GM12801 (cell line): ENCODE measurements around the gene POFUT2.

Source experiments
- TF ChIP-seq, protein P1 (sequence below): IDR thresholded peaks from one replicate; pipeline ENCODE4 v1.5.1; 2011; ENCODE audit warnings: control low read depth; ENCODE audit not compliant: insufficient read length; ENCODE audit errors: extremely low read depth

POFUT2 gene

DNA sequence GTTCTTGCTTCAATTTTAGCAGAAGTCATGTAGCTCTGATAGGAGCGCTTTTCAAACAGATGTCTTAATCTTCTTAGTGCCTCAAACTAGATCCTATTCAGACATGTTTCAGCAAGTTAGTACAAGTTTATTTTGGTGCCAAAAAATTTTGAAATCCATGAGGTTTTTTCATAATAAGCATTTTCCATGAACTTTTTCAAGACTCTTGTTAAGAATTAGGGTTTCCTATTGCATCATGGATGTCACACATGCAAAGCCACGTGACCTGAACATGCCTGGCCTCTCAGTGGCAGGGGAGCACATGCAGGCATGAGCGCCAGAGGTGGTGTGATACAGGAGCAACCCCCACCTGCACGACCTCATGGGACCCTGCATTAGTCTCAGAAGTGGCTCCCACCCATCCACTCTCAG lies 67.6 kb downstream of the POFUT2 start:
- TF ChIP-seq, protein P1, sequence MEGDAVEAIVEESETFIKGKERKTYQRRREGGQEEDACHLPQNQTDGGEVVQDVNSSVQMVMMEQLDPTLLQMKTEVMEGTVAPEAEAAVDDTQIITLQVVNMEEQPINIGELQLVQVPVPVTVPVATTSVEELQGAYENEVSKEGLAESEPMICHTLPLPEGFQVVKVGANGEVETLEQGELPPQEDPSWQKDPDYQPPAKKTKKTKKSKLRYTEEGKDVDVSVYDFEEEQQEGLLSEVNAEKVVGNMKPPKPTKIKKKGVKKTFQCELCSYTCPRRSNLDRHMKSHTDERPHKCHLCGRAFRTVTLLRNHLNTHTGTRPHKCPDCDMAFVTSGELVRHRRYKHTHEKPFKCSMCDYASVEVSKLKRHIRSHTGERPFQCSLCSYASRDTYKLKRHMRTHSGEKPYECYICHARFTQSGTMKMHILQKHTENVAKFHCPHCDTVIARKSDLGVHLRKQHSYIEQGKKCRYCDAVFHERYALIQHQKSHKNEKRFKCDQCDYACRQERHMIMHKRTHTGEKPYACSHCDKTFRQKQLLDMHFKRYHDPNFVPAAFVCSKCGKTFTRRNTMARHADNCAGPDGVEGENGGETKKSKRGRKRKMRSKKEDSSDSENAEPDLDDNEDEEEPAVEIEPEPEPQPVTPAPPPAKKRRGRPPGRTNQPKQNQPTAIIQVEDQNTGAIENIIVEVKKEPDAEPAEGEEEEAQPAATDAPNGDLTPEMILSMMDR = no peak

DNA sequence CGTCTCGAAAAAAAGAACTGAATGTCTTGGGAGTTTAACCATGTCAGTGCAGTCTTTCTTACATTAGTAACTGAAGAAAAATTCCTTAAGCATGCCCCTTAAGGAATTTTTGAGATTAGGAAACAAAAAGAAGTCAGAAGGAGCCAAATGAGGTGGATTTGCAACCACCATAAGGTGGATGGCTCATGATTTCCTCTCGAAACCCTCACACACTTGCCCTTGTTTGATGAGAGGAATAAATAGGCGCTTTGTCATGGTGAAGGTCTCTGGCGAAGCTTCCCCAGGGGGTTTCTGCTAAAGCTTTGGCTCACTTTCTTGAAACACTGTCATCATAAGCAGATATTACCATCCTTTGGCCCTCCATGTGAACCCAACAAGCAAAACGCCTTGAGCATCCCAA lies 68.2 kb downstream of the POFUT2 start:
- TF ChIP-seq, protein P1 = no peak

DNA sequence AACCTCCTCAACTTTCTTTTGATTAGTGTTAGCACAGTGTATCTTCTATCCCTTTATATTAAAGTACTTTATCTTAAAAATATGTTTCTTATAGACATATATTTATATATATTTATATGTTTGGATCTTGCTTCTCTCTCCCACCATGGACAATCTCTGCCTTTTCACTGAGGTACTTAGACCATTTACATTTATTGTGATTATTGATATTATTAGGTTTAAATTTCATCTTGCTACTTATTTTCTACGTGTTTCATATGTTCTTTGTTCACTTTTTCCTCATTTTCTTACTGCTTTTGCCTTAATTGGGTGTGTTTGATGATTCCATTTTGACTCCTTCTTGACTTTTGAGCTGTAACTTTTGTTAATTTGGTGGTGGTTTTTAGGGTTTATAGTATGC lies 70.7 kb downstream of the POFUT2 start:
- TF ChIP-seq, protein P1 = no peak

DNA sequence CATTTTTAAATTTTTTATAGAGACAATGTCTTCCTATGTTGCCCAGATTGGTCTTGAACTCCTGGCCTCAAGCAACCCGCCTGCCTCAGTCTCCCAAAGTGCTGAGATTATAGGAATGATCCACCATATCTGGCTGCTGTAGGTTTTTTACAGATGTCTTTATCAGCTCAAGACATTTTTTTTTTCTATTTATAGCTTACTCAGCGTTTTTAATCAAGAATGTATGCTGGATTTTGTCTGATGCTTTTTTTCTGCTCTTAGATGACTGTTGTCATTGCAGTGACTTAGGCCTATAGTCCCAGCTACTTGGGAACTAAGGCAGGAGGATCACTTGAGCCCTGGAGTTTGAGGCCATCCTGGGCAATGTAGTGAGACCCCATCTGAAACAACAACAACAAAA lies 72.5 kb downstream of the POFUT2 start:
- TF ChIP-seq, protein P1 = no peak
